ENCODE measurements around the gene APLN. TPM values are rescaled to one million over a fixed set of nuclear protein-coding genes. Genes with fewer than 3 reads are reported as not detected.

The APLN gene
- total and polyA plus RNA-seq, 7 experiments from 2014 or later, result 0.10 TPM; not detected in 6

DNA sequence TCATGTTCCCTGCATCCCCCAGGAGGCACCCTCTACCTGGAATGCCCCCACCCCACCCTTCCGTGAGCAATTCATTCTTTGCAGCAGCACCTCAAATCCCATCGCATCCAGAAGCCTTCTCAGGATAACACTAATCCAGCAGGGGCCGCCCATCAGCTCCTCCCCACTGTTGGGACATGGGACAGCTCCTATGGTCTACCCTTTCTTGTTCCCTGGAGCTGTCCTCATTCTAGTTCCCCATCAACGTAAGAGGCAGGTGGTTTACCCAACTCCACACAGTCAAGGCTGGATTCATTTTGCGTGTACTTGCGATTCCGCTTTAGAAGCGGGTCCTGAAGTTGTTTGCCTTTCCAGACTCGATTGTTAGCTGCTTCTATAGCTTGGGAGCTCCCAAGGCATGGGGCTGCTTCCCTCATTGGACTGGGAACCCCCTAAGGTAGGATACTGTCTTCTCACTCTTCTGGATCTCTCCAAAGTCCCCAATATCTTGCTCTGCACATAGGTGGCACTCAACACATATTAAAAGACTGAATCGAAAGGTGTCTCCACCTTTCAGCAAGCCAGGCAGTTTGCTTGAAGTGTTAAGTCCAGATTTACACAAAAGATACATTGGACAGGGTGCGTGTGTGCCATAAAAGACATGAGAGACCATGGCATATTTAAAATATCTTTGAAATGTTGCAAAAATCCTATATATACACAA lies 942 bp upstream of the APLN start:
- ATAC-seq, result peak; percentile 65
- intact Hi-C loops (cut with micrococcal nuclease), result loop anchor here (1.0 to 5.0 kb wide), 4 partner anchors 72 to 227 kb away; no protein-coding TSS in a partner anchor
- Mint-ChIP-seq H3K4me1 (peaks cover 6 to 12% (median 9%) of the 10 kb centered on the region in 7 donors), H3K9me3 (no peaks in the 10 kb centered on the region), H3K4me3 (peak overlapping the region; percentile 54 to 85 (median 67)), H3K36me3 (no peaks in the 10 kb centered on the region), H3K27ac (peak overlapping the region in 1 of 9 donors; percentile 9), H3K27me3 (peaks cover 4 to 22% (median 5%) of the 10 kb centered on the region in 5 donors)
- peak in 3 of 9 donors; percentile 40 to 48 (median 42) for DNase-seq
- peaks cover 3 to 7% of the 10 kb centered on the region in 2 donors for H3K4me1 ChIP-seq (ENCODE audit: control insufficient read depth in 2 of 2, insufficient read depth in 2 of 2, low read length in 2 of 2)
- POLR2A ChIA-PET, result interaction anchor here (1.0 to 1.8 kb wide), 4 partner anchors 126 to 170 kb away, joined by 3 to 5 read pairs (median 3); no protein-coding TSS in a partner anchor
- no peaks in the 10 kb centered on the region for H3K36me3 ChIP-seq (ENCODE audit: control insufficient read depth in 2 of 3, insufficient read depth in 3 of 3, low read length in 3 of 3)
- H3K4me3 ChIP-seq (ENCODE audit: low read length), result no peak overlapping the region
- no peak overlapping the region for H3K27ac ChIP-seq (ENCODE audit: low read depth, low read length)
- CTCF ChIA-PET, result interaction anchor here (0.7 to 2.4 kb wide), 5 partner anchors 100 to 186 kb away, joined by 3 to 11 read pairs (median 3); no protein-coding TSS in a partner anchor
- no peaks in the 10 kb centered on the region for H3K9me3 ChIP-seq (ENCODE audit: control insufficient read depth in 2 of 3, low read length in 3 of 3)
- H3K27me3 ChIP-seq (ENCODE audit: control insufficient read depth in 2 of 2, insufficient read depth in 2 of 2, low read length in 2 of 2), result no peaks in the 10 kb centered on the region

DNA sequence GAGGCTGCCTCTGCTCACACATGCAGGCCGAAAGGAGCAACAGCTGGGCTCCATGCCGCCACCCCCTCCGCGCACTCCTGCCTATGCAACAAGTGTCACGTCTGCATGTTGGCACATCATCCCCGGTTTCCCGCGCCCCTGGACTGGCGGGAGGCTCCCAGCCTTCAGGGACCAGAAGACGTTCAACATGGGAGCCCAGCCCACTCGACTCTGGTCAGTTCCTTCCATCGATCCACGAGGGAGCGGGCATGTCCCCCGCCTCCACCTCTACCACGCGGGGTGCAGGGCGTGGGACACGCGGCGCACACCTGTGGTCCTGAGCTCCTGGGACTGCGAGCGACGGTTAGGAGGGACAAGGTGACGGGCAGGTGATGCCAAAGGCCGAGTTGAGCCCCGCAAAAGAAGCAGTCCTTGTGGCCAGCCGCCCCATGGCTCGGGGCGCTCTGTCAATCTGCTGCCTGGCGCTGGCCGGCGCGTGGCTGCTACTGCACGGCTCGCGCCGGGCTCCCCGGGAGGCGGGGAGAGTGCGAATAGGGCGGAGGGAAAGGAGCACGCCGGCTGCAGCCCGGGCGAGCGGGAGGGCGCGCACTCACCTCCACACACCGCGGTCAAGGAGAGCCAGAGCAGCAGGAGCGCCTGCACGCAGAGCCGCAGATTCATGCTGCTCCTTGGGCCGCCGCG lies 645 bp downstream of the APLN start:
- Histone ChIP-seq H3K9me3 (ENCODE audit: control insufficient read depth in 2 of 3, low read length in 3 of 3) (no peaks in the 10 kb centered on the region), H3K36me3 (ENCODE audit: control insufficient read depth in 2 of 3, insufficient read depth in 3 of 3, low read length in 3 of 3) (no peaks in the 10 kb centered on the region), H3K27ac (ENCODE audit: low read depth, low read length) (no peak overlapping the region), H3K4me1 (ENCODE audit: control insufficient read depth in 2 of 2, insufficient read depth in 2 of 2, low read length in 2 of 2) (peaks cover 3 to 7% of the 10 kb centered on the region in 2 donors), H3K4me3 (ENCODE audit: low read length) (no peak overlapping the region), H3K27me3 (ENCODE audit: control insufficient read depth in 2 of 2, insufficient read depth in 2 of 2, low read length in 2 of 2) (no peaks in the 10 kb centered on the region)
- POLR2A ChIA-PET, result interaction anchor here (1.0 to 1.8 kb wide), 3 partner anchors 115 to 170 kb away, joined by 3 to 5 read pairs (median 4); no protein-coding TSS in a partner anchor
- Mint-ChIP-seq H3K27me3 (peaks cover 4 to 25% (median 5%) of the 10 kb centered on the region in 5 donors), H3K27ac (no peak overlapping the region), H3K4me1 (peaks cover 6 to 12% (median 9%) of the 10 kb centered on the region in 7 donors), H3K9me3 (no peaks in the 10 kb centered on the region), H3K36me3 (no peaks in the 10 kb centered on the region), H3K4me3 (peak overlapping the region in 9 of 10 donors; percentile 39 to 84 (median 61))
- CTCF ChIA-PET, result interaction anchor here (2.4 kb wide), 1 partner anchor 169 kb away, joined by 11 read pairs; no protein-coding TSS in a partner anchor
- DNase-seq (peak in 1 of 9 donors; percentile 18), ATAC-seq (peak; percentile 57)
- intact Hi-C loops (cut with micrococcal nuclease), result loop anchor here in 1 of 2 donors (1.0 kb wide), 1 partner anchor 24 kb away; no protein-coding TSS in a partner anchor

DNA sequence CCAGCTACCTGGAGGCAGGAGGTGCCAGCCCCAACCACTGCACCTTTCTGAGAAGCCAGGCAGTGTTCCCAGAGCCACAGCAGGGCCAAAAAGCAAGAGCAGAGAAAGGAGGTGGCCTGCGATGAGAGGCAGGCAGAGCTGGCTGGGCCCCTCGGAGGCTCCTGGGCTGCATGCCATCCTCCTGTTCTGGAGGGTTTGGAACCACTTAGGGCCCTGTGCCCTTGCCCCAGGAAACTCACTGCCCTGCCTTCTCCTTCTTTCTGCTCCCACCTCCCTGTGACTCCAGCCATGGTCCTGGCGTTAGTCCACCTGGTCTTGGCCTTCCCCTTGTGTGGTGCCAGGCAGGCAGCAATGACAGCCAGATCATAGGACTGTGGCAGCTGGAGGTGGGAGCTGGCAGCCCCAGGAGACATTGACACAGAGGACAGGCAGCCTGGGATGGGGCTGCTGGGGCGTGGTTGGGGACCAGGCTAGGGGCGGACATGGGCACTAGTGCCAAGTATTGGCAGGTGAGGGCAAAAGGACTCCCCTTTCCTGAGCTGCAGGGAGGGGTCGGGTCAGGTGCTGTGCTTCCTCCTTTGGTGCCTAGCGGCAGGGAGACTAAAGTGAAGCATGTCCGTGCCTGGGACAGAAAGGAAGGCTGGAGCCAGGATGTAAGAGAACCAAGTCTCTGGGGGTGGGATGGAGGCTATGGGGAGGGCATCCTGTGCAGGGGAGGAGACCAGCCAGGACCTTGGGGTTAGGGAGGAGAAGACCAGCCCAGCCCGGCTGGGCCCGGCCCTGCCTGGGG lies 1.4 kb downstream of the APLN start:
- POLR2A ChIA-PET, result no interaction called here
- peaks cover 3 to 7% of the 10 kb centered on the region in 2 donors for H3K4me1 ChIP-seq (ENCODE audit: control insufficient read depth in 2 of 2, insufficient read depth in 2 of 2, low read length in 2 of 2)
- Mint-ChIP-seq H3K36me3 (no peaks in the 10 kb centered on the region), H3K27ac (no peak overlapping the region), H3K4me1 (peaks cover 6 to 12% (median 9%) of the 10 kb centered on the region in 7 donors), H3K9me3 (no peaks in the 10 kb centered on the region), H3K27me3 (peaks cover 4 to 25% (median 5%) of the 10 kb centered on the region in 5 donors), H3K4me3 (peak overlapping the region; percentile 14 to 84 (median 63))
- intact Hi-C loops (cut with micrococcal nuclease), result no loop called here
- no peaks in the 10 kb centered on the region for H3K27me3 ChIP-seq (ENCODE audit: control insufficient read depth in 2 of 2, insufficient read depth in 2 of 2, low read length in 2 of 2)
- ATAC-seq, result no peak
- no peaks in the 10 kb centered on the region for H3K36me3 ChIP-seq (ENCODE audit: control insufficient read depth in 2 of 3, insufficient read depth in 3 of 3, low read length in 3 of 3)
- H3K9me3 ChIP-seq (ENCODE audit: control insufficient read depth in 2 of 3, low read length in 3 of 3), result no peaks in the 10 kb centered on the region
- CTCF ChIA-PET, result no interaction called here
- H3K4me3 ChIP-seq (ENCODE audit: low read length), result no peak overlapping the region
- no peak overlapping the region for H3K27ac ChIP-seq (ENCODE audit: low read depth, low read length)
- no peak for DNase-seq

- no peak overlapping the region for H3K4me3 ChIP-seq (ENCODE audit: low read length)
- no peaks in the 10 kb centered on the region for H3K36me3 Mint-ChIP-seq
- H3K9me3 ChIP-seq (ENCODE audit: control insufficient read depth in 2 of 3, low read length in 3 of 3), result no peaks in the 10 kb centered on the region
- ChIA-PET POLR2A (no interaction called here), CTCF (no interaction called here)
- peaks cover 3 to 7% of the 10 kb centered on the region in 2 donors for H3K4me1 ChIP-seq (ENCODE audit: control insufficient read depth in 2 of 2, insufficient read depth in 2 of 2, low read length in 2 of 2)
- no peak overlapping the region for H3K27ac ChIP-seq (ENCODE audit: low read depth, low read length)
- no peaks in the 10 kb centered on the region for H3K27me3 ChIP-seq (ENCODE audit: control insufficient read depth in 2 of 2, insufficient read depth in 2 of 2, low read length in 2 of 2)
- DNase-seq (no peak), ATAC-seq (no peak)
- H3K9me3 Mint-ChIP-seq, result no peaks in the 10 kb centered on the region
- peaks cover 6 to 12% (median 9%) of the 10 kb centered on the region in 7 donors for H3K4me1 Mint-ChIP-seq
- intact Hi-C loops (cut with micrococcal nuclease), result no loop called here
- peak overlapping the region in 1 of 10 donors; percentile 84 for H3K4me3 Mint-ChIP-seq
- H3K27me3 Mint-ChIP-seq, result peaks cover 4 to 25% (median 5%) of the 10 kb centered on the region in 5 donors
- no peaks in the 10 kb centered on the region for H3K36me3 ChIP-seq (ENCODE audit: control insufficient read depth in 2 of 3, insufficient read depth in 3 of 3, low read length in 3 of 3)
- H3K27ac Mint-ChIP-seq, result no peak overlapping the region
These were observed 2.1 kb downstream of the APLN start for GRCh38 chrX:129652565-129653169.

- peaks cover 6 to 12% (median 9%) of the 10 kb centered on the region in 7 donors for H3K4me1 Mint-ChIP-seq
- no peak for ATAC-seq
- H3K27ac ChIP-seq (ENCODE audit: low read depth, low read length), result no peak overlapping the region
- ChIA-PET POLR2A (no interaction called here), CTCF (no interaction called here)
- H3K4me3 Mint-ChIP-seq, result peak overlapping the region in 1 of 10 donors; percentile 7
- H3K36me3 ChIP-seq (ENCODE audit: control insufficient read depth in 2 of 3, insufficient read depth in 3 of 3, low read length in 3 of 3), result no peaks in the 10 kb centered on the region
- no peaks in the 10 kb centered on the region for H3K27me3 ChIP-seq (ENCODE audit: control insufficient read depth in 2 of 2, insufficient read depth in 2 of 2, low read length in 2 of 2)
- no peaks in the 10 kb centered on the region for H3K36me3 Mint-ChIP-seq
- peaks cover 4 to 25% (median 5%) of the 10 kb centered on the region in 5 donors for H3K27me3 Mint-ChIP-seq
- no peaks in the 10 kb centered on the region for H3K9me3 ChIP-seq (ENCODE audit: control insufficient read depth in 2 of 3, low read length in 3 of 3)
- H3K9me3 Mint-ChIP-seq, result no peaks in the 10 kb centered on the region
- peaks cover 3 to 7% of the 10 kb centered on the region in 2 donors for H3K4me1 ChIP-seq (ENCODE audit: control insufficient read depth in 2 of 2, insufficient read depth in 2 of 2, low read length in 2 of 2)
- intact Hi-C loops (cut with micrococcal nuclease), result no loop called here
- no peak for DNase-seq
- no peak overlapping the region for H3K27ac Mint-ChIP-seq
- no peak overlapping the region for H3K4me3 ChIP-seq (ENCODE audit: low read length)
These were observed 2.8 kb downstream of the APLN start for GRCh38 chrX:129651756-129652564.

Measured in naive thymus-derived CD4-positive, alpha-beta T cell (primary cell).